ENCODE results near the gene LRRC55.

- no peak for TF ChIP-seq EZH2 (optimal IDR thresholded peaks at IDR 0.05; ENCODE audit: low read depth, low read length)
- TF ChIP-seq CTCF (IDR thresholded peaks at IDR 0.05; ENCODE audit: low read length), result no peak
- TF ChIP-seq EZH2phosphoT487 (IDR thresholded peaks at IDR 0.05; ENCODE audit: low read length), result no peak
Observed at GRCh38 chr11:57156928-57157327, 24.8 kb upstream of the LRRC55 start.

Measured in MM.1S (cell line).